GM12875 (cell line): ENCODE results near the gene CACNA1C.

Experiments
- H3K4me3 ChIP-seq: one replicate; pipeline ENCODE4 v1.5.1; 2011; ENCODE audit warnings: low read depth, low read length, control low read depth
- CTCF ChIP-seq: IDR thresholded peaks from 2 replicates; pipeline ENCODE4 v1.5.1; 2011; ENCODE audit warnings: low read depth, mild to moderate bottlenecking, control low read depth, inconsistent platforms, low read length, moderate library complexity, borderline replicate concordance; ENCODE audit not compliant: insufficient read depth

CACNA1C gene

GRCh38 chr12:2020511-2020910 lies 32.3 kb upstream of the CACNA1C start:
- no peak overlapping the region for H3K4me3 ChIP-seq
- no peak for TF ChIP-seq CTCF

GRCh38 chr12:2023365-2023764 lies 29.4 kb upstream of the CACNA1C start:
- TF ChIP-seq CTCF, result no peak
- H3K4me3 ChIP-seq, result no peak overlapping the region

DNA sequence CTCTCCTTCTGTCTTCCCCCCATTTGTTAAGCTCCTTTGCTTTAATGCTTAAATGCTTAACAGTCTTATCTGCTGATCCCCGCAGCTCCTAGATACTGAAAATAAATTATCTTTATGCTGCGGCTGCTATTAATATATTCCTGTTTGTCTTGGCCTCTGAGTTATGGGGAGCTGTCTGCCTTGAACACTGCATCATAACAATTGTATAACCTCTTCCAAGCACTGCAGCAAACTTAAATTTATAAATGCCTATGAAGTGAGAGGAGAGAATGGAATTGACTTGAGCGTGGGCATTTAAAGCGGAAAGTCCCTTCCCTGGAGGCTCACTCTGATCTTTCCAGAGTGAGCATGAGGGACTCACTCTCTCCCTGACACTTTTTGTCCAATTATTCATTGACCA lies 25.4 kb upstream of the CACNA1C start:
- H3K4me3 ChIP-seq, result no peak overlapping the region

GRCh38 chr12:2029851-2030250 lies 22.9 kb upstream of the CACNA1C start:
- TF ChIP-seq CTCF, result no peak
- no peak overlapping the region for H3K4me3 ChIP-seq

More for the DNA sequence above, 25.4 kb upstream of the CACNA1C start:
- no peak for TF ChIP-seq CTCF

GRCh38 chr12:2032506-2032905 lies 20.3 kb upstream of the CACNA1C start:
- no peak for TF ChIP-seq CTCF
- no peak overlapping the region for H3K4me3 ChIP-seq

DNA sequence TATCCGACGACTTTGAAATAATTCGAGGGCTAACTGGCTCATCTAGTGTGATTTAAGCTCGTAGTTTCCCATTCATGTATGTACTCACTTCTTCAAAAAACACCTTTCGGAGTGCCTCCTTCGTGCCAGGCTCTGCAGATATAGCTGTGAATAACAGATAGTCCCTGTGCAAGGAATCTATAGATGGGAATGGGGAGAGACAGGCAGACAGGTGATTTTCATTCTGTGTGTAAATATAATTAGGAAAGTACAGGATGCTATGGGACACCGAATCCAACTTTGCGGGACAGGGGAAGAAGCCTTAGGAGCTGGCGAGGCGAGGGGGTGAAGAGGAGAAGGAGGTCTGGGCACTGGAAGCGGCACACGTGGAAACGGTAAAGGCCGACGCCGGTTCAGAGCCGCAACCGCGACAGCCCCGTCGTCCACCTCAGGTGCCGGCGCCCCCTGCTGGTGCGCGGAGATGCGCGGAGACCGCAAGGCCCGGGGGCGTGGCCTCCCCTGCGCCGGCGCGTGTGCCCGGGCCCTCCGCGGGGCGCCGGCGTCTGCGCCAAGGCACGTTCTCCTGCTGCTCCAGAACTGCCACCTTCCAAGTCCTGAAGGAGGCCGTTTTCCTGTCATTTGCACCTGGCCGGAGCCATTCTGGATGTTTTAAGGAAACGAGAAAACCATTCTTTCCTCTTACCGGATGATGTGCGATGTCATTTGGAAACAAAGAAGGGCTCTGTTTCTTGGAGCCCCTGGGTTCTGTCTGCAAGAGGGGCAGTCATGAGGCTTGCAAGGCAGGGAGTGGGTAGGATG lies 18.0 kb upstream of the CACNA1C start:
- no peak overlapping the region for H3K4me3 ChIP-seq
- peak; percentile 97 for TF ChIP-seq CTCF

- H3K4me3 ChIP-seq, result no peak overlapping the region
- TF ChIP-seq CTCF, result no peak
Observed at GRCh38 chr12:2035431-2036055, 17.2 kb upstream of the CACNA1C start.
